Adipocyte (in vitro differentiated cells): Measurements from ENCODE around the gene TSHZ1.
"Not testable (repeated sequence)": the region's sequence is repeated elsewhere in the genome, so short reads cannot be mapped to it uniquely, and the experiment has no call there.

Experiments
- DNase-seq: peaks from one replicate; pipeline ENCODE4 v3.0.0-alpha.2; 2015; ENCODE audit warnings: low read depth
- H3K27me3 ChIP-seq: replicated peaks from 2 replicates; pipeline ENCODE4 v1.7.0; 2013; ENCODE audit warnings: mild to moderate bottlenecking, low read length, moderate library complexity; ENCODE audit not compliant: control insufficient read depth, insufficient read depth
- H3K36me3 ChIP-seq: 2 replicates; pipeline ENCODE4 v1.7.0; 2013; ENCODE audit warnings: low read length, mild to moderate bottlenecking, moderate library complexity; ENCODE audit not compliant: control insufficient read depth, insufficient read depth, severe bottlenecking
- H3K4me1 ChIP-seq: 2 replicates; pipeline ENCODE4 v1.7.0; 2013; ENCODE audit warnings: mild to moderate bottlenecking, low read length, moderate library complexity; ENCODE audit not compliant: control insufficient read depth, insufficient read depth
- H3K4me3 ChIP-seq: 2 replicates; pipeline ENCODE4 v1.7.0; 2013; ENCODE audit warnings: mild to moderate bottlenecking, low read length, moderate library complexity
- H3K9ac ChIP-seq: 2 replicates; pipeline ENCODE4 v1.7.0; 2013; ENCODE audit warnings: mild to moderate bottlenecking, low read length, moderate library complexity
- H3K9me3 ChIP-seq: 2 replicates; pipeline ENCODE4 v1.7.0; 2013; ENCODE audit warnings: mild to moderate bottlenecking, low read length, moderate library complexity; ENCODE audit not compliant: control insufficient read depth

Gene TSHZ1

GRCh38 chr18:75185460-75185859, 25.1 kb upstream of the TSHZ1 start:
- Histone ChIP-seq H3K36me3 (no peaks in the 10 kb centered on the region), H3K27me3 (no peaks in the 10 kb centered on the region), H3K9me3 (peaks cover 12% of the 10 kb centered on the region), H3K4me3 (no peak overlapping the region), H3K4me1 (no peaks in the 10 kb centered on the region), H3K9ac (no peak overlapping the region)
- DNase-seq, result no peak

DNA sequence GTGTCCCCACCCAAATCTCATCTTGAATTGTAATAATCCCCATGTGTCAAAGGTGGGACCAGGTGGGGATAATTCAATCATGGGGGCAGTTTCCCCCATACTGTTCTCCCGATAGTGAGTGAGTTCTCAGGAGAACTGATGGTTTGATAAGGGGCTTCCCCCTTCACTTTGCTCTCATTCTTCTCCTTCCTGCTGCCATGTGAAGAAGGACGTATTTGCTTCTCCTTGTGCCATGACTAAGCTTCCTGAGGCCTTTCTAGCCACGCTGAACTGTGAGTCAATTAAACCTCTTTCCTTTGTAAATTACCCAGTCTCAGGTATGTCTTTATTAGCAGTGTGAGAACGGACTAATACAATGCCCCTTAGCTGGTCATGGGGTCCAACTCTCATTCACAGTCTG, 22.9 kb upstream of the TSHZ1 start:
- not testable (repeated sequence) for H3K4me1 ChIP-seq

GRCh38 chr18:75189696-75190095, 20.9 kb upstream of the TSHZ1 start:
- no peaks in the 10 kb centered on the region for H3K36me3 ChIP-seq
- no peak overlapping the region for H3K4me3 ChIP-seq
- H3K27me3 ChIP-seq, result no peaks in the 10 kb centered on the region
- H3K9ac ChIP-seq, result no peak overlapping the region
- DNase-seq, result no peak
- no peaks in the 10 kb centered on the region for H3K4me1 ChIP-seq
- no peaks in the 10 kb centered on the region for H3K9me3 ChIP-seq

More for the DNA sequence above, 22.9 kb upstream of the TSHZ1 start:
- not testable (repeated sequence) for H3K9ac ChIP-seq, H3K4me3 ChIP-seq, DNase-seq, H3K9me3 ChIP-seq, H3K36me3 ChIP-seq, H3K27me3 ChIP-seq

GRCh38 chr18:75192899-75193298, 17.7 kb upstream of the TSHZ1 start:
- DNase-seq, result no peak
- no peaks in the 10 kb centered on the region for H3K36me3 ChIP-seq

DNA sequence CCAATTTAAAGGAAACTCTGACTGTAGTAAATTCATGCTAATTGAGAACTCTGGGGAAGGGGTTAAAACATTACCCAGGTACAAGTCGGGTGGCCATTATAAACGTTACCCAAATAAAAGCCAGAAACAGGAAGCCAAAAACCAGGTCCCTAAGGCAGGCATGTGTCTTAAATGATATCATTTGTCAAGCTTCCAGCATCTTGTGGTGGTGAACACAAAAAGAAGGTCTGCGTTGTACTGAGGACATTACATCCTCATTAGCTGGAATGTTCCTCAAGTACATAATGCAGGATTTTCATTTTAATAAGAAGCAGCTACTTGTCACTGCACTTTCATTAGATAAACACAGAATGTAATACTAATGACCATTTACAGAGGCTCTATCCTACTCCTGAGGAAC, 12.6 kb upstream of the TSHZ1 start:
- Histone ChIP-seq H3K4me1 (peaks cover 46% of the 10 kb centered on the region), H3K36me3 (peaks cover 7% of the 10 kb centered on the region), H3K9me3 (no peaks in the 10 kb centered on the region), H3K9ac (no peak overlapping the region), H3K27me3 (no peaks in the 10 kb centered on the region), H3K4me3 (no peak overlapping the region)
- DNase-seq, result peak; percentile 42

More at GRCh38 chr18:75192899-75193298, 17.7 kb upstream of the TSHZ1 start:
- H3K4me3 ChIP-seq, result no peak overlapping the region
- H3K4me1 ChIP-seq, result peaks cover 3% of the 10 kb centered on the region
- H3K9me3 ChIP-seq, result no peaks in the 10 kb centered on the region
- H3K27me3 ChIP-seq, result no peaks in the 10 kb centered on the region
- no peak overlapping the region for H3K9ac ChIP-seq

GRCh38 chr18:75199327-75199726, 11.3 kb upstream of the TSHZ1 start:
- no peak for DNase-seq
- Histone ChIP-seq H3K27me3 (no peaks in the 10 kb centered on the region), H3K36me3 (peaks cover 7% of the 10 kb centered on the region), H3K9me3 (no peaks in the 10 kb centered on the region), H3K4me3 (no peak overlapping the region), H3K9ac (no peak overlapping the region), H3K4me1 (peaks cover 59% of the 10 kb centered on the region)

DNA sequence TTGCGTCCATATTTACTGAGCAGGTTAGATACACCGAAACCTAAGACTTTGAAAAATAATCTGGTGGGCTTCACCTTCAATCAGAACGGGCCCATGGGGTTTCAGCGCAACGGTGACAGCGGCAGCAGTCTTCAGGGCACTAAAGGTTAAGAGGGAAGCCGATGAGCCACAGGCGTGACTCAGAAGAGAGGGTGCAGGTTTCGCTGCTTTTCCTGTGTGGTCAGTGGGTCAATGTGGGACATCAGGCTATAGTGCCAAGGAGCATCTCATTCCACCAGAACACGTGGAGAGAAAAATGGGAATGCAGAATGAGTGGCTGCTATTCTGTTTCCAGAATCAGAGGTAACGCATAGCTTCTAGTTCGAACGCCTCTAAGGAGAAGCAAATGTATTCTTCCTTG, 10.5 kb upstream of the TSHZ1 start:
- H3K4me1 ChIP-seq, result peaks cover 63% of the 10 kb centered on the region
- peaks cover 7% of the 10 kb centered on the region for H3K36me3 ChIP-seq
- no peaks in the 10 kb centered on the region for H3K27me3 ChIP-seq
- H3K4me3 ChIP-seq, result no peak overlapping the region
- H3K9me3 ChIP-seq, result no peaks in the 10 kb centered on the region
- H3K9ac ChIP-seq, result no peak overlapping the region
- no peak for DNase-seq

DNA sequence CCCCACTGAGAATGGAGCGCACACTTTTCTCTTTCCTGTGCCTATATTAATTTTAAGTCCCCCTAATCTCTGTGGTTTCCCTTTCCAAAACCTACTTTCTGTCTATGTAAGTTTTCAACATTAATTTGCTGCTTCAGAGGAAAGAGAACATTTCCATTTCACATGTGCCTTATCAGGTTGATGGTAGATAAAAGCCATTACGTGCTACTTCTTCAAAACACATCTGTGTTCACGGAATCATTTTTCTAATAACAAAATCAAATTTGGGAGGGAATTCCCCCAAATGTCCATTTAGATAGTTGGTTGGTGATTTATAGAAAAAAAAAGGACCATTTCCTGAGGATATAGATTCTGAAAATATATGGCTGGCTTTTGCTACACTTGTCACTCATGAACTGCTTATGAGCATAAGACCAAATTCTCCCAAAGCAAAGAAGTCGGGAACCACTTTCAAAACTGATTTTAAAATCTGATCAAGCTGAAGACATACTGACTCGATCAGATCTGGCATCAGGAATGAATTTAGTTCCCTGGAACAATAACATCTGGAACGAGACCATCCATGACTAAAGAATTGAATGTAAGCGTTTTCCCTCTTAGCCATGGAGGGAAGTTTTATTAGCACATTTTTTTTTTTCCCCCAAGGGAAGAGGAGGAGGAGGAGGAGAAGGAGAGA, 9.9 kb upstream of the TSHZ1 start:
- H3K4me1 ChIP-seq, result peaks cover 68% of the 10 kb centered on the region
- no peak overlapping the region for H3K4me3 ChIP-seq
- H3K9ac ChIP-seq, result no peak overlapping the region
- DNase-seq, result peak; percentile 35
- peaks cover 7% of the 10 kb centered on the region for H3K36me3 ChIP-seq
- no peaks in the 10 kb centered on the region for H3K9me3 ChIP-seq
- no peaks in the 10 kb centered on the region for H3K27me3 ChIP-seq

DNA sequence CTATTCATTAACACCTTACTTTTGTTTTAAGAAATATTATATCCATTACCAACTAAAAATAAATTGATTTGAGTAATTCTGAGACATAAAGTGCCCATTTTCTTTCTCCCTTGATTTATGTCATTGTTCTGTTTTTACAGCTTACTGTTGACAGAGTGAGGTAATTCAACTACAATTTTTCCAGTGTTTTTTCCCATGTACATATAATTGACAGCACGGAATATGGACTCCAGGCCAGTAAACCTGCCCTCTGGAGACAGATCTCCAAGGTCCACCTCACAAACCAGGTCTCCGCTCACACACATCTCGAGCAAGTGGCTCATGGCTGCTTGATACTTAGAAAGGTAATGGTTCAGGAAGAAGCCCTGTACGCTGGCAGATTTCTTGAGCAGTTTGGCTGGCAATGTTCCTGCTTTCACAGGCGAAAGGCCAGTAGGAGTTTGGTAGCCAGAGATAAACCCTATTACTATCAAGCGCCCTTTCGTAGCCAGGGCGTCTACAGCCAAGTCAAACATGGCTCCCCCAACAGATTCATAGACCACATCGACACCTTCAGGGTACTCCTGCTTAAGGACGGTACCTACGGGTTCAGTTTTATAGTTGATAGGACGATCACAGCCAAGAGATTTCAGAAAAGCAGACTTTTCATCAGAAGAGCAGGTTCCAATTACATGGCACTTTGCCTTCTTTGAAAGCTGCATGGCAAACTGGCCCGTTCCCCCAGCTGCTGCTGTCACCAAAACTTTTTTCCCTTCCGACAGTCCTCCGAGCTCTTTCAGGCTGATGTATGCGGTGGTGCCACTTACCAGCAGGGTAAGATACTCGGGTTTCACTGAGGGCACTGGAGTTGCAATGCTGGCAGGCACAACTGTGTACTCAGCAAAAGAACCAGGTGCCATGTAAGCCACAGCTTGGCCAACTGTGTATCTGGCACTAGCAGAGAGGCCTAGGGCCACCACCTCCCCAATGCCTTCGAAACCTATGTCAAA, 9.0 kb upstream of the TSHZ1 start:
- no peaks in the 10 kb centered on the region for H3K27me3 ChIP-seq
- DNase-seq, result no peak
- H3K36me3 ChIP-seq, result peaks cover 7% of the 10 kb centered on the region
- H3K9me3 ChIP-seq, result no peaks in the 10 kb centered on the region
- H3K4me3 ChIP-seq, result no peak overlapping the region
- H3K4me1 ChIP-seq, result peaks cover 77% of the 10 kb centered on the region
- H3K9ac ChIP-seq, result no peak overlapping the region

- peaks cover 81% of the 10 kb centered on the region for H3K4me1 ChIP-seq
- H3K27me3 ChIP-seq, result no peaks in the 10 kb centered on the region
- peak overlapping the region; percentile 81 for H3K9ac ChIP-seq
- H3K4me3 ChIP-seq, result peak overlapping the region; percentile 93
- H3K9me3 ChIP-seq, result no peaks in the 10 kb centered on the region
- DNase-seq, result peak; percentile 45
- H3K36me3 ChIP-seq, result peaks cover 7% of the 10 kb centered on the region
These were observed 7.8 kb upstream of the TSHZ1 start for GRCh38 chr18:75202696-75203365.
